Pancreas (tissue), 10 donors: ENCODE measurements around the gene UBR4. TPM values are rescaled to one million over a fixed set of nuclear protein-coding genes. Genes with fewer than 3 reads are reported as not detected.

Source experiments
- ATAC-seq, 4 donors: fragments of 200-7000 bp; cut with Tn5 transposase; one replicate each; pipeline versions ENCODE4 v1.8.0 to v1.9.1; 2020; ENCODE audit warnings: mild to moderate bottlenecking in 4 of 4, moderate library complexity in 4 of 4
- DNase-seq, 6 donors: peaks; one replicate each; pipeline ENCODE4 v3.0.0-alpha.2; 2020
- FAIRE-seq: peaks from 2 replicates; lab custom pipeline; 2012; peaks lifted over from hg19 to GRCh38; lab: Jason Lieb, UNC
- H3K27ac ChIP-seq, 4 donors: fragments of 200-600 bp; sonication (generic); 1 replicate in 3 of 4; 2 replicates in 1 of 4; pipeline versions ENCODE4 v1.5.0 to v1.8.0; 2020
- H3K27me3 ChIP-seq, 4 donors: fragments of 200-600 bp; one replicate each; pipeline ENCODE4 v1.8.0; 2021
- H3K36me3 ChIP-seq, 3 donors: fragments of 200-600 bp; sonication (generic) in 1 of 3; one replicate each; pipeline versions ENCODE4 v1.5.0 to v1.8.0; 2020 to 2021
- H3K4me1 ChIP-seq, 3 donors: fragments of 200-600 bp; one replicate each; pipeline ENCODE4 v1.8.0; 2021
- H3K4me3 ChIP-seq, 4 donors: fragments of 200-600 bp; sonication (generic) in 2 of 4; one replicate each; pipeline versions ENCODE4 v1.5.0 to v1.8.0; 2020 to 2021
- H3K9me3 ChIP-seq, 4 donors: fragments of 200-600 bp; one replicate each; pipeline ENCODE4 v1.8.0; 2021
- CTCF ChIP-seq, 4 donors: fragments of 200-600 bp; sonication (generic) in 3 of 4; IDR thresholded peaks; one replicate each; pipeline versions ENCODE4 v1.5.0 to v1.8.0; 2021; ENCODE audit warnings: antibody characterized with exemption in 4 of 4
- WGBS, 2 donors: extraction: QIAGEN DNeasy Blood & Tissue Kit; methylation state at CpG; one replicate each; pipeline ENCODE4 v1.1.7; 2013; 5-methylcytosine and 5-hydroxymethylcytosine counted together
- intact Hi-C, 3 donors: fragments of 100-400 bp; cut with DNase I; formaldehyde crosslinking; loops; one replicate each; pipeline versions ENCODE4 v1.11.1 to v1.14.2; 2022
- polyA plus RNA-seq, 2 donors: library from polyadenylated mRNA; stranded (reverse); fragments of 200-250 nt; gene quantifications; one replicate each; pipeline ENCODE4 v1.2.3, GENCODE V29; 2013
- total RNA-seq, 6 donors: library from RNA; stranded (reverse); fragmentation: NEBNext Ultra II Directional in 4 of 6; extraction: Animal tissue kit (Norgen Biotek cat#: 25700) in 4 of 6; gene quantifications; one replicate each; pipeline versions ENCODE4 v1.2.1 to v1.2.4, GENCODE V29; 2021 to 2023
- donor health status: healthy with polysubstance abuse.
- donor health status: DM: no; HTN: no; CAD: no; lungs with moderate emphysema.
- donor health status: DM: no; HTN: no; CAD: no.
- donor health status: control.
- donor health status: control.
- donor health status: Bipolar disorder and iron deficiency.
- donor health status: DM: yes; HTN: yes; CAD: no.
- donor health status: DM: no; HTN: no; CAD: no.
- donor health status: DM: no; HTN: no; CAD: no.
- donor health status: DM: yes; HTN: yes; CAD: no.

UBR4 gene
- total and polyA plus RNA-seq, 8 donors, result 45.3 to 140 (median 65.5) TPM

- peak; percentile 56 to 76 (median 58) for ATAC-seq
- 55 to 56% methylated on average over 21 of the region's 21 CpGs for WGBS, 2 donors
- peaks cover 0 to 8% (median 2%) of the 10 kb centered on the region in 3 donors for H3K4me1 ChIP-seq
- H3K36me3 ChIP-seq, result peaks cover 0 to 28% (median 5%) of the 10 kb centered on the region in 3 donors
- intact Hi-C loops, result no loop called here
- no peak overlapping the region for H3K4me3 ChIP-seq
- no peaks in the 10 kb centered on the region for H3K27me3 ChIP-seq
- H3K9me3 ChIP-seq, result no peaks in the 10 kb centered on the region
- H3K27ac ChIP-seq, result peak overlapping the region; percentile 40 to 81 (median 48)
- no peak for FAIRE-seq
- DNase-seq, result peak in 5 of 6 donors; percentile 51 to 85 (median 72)
- no peak for TF ChIP-seq CTCF (IDR thresholded peaks at IDR 0.05)
These were observed 135.0 kb downstream of the UBR4 start for GRCh38 chr1:19074902-19075721.

- TF ChIP-seq CTCF (IDR thresholded peaks at IDR 0.05), result no peak
- H3K9me3 ChIP-seq, result no peaks in the 10 kb centered on the region
- peak in 1 of 4 donors; percentile 3 for ATAC-seq
- no peaks in the 10 kb centered on the region for H3K27me3 ChIP-seq
- peaks cover 0 to 5% (median 2%) of the 10 kb centered on the region in 3 donors for H3K4me1 ChIP-seq
- DNase-seq, result no peak
- FAIRE-seq, result no peak
- H3K4me3 ChIP-seq, result no peak overlapping the region
- 78 to 87% methylated on average over 17 of the region's 17 CpGs for WGBS, 2 donors
- peaks cover 0 to 28% (median 5%) of the 10 kb centered on the region in 3 donors for H3K36me3 ChIP-seq
- intact Hi-C loops, result no loop called here
- peak overlapping the region; percentile 9 to 81 (median 48) for H3K27ac ChIP-seq
These were observed 135.6 kb downstream of the UBR4 start for GRCh38 chr1:19074361-19074901.

- Histone ChIP-seq H3K9me3 (no peaks in the 10 kb centered on the region), H3K36me3 (peaks cover 0 to 28% (median 5%) of the 10 kb centered on the region in 3 donors), H3K27me3 (no peaks in the 10 kb centered on the region), H3K27ac (peak overlapping the region; percentile 9 to 81 (median 48)), H3K4me3 (no peak overlapping the region), H3K4me1 (peaks cover 0 to 2% (median 2%) of the 10 kb centered on the region in 3 donors)
- no peak for ATAC-seq
- no peak for FAIRE-seq
- WGBS, 2 donors, result 78 to 79% methylated on average over 23 of the region's 23 CpGs
- intact Hi-C loops, result no loop called here
- no peak for TF ChIP-seq CTCF (IDR thresholded peaks at IDR 0.05)
- peak in 1 of 6 donors; percentile 43 for DNase-seq
These were observed 136.5 kb downstream of the UBR4 start for GRCh38 chr1:19073311-19074186.

GRCh38 chr1:19072285-19072981 is 137.6 kb downstream of the UBR4 start:
- Histone ChIP-seq H3K4me3 (no peak overlapping the region), H3K27ac (no peak overlapping the region), H3K27me3 (no peaks in the 10 kb centered on the region), H3K4me1 (peaks cover 5 to 13% (median 9%) of the 10 kb centered on the region in 3 donors), H3K9me3 (no peaks in the 10 kb centered on the region), H3K36me3 (peaks cover 0 to 28% (median 0%) of the 10 kb centered on the region in 3 donors)
- ATAC-seq (no peak), DNase-seq (no peak), FAIRE-seq (no peak)
- TF ChIP-seq CTCF (IDR thresholded peaks at IDR 0.05), result no peak
- intact Hi-C loops, result no loop called here
- WGBS, 2 donors, result 82 to 83% methylated on average over 12 of the region's 12 CpGs
